Uterus (tissue), 2 donors: ENCODE data around the gene PRAMEF18.
"Not testable (repeated sequence)": the region's sequence is repeated elsewhere in the genome, so short reads cannot be mapped to it uniquely, and the experiment has no call there.

Experiments
- POLR2A ChIP-seq, 2 donors: fragments of 450-650 bp; IDR thresholded peaks; one replicate each; pipeline ENCODE4 v1.6.1; 2016; ENCODE audit warnings: antibody characterized with exemption in 2 of 2, mild to moderate bottlenecking in 1 of 2, moderate library complexity in 1 of 2
- TF ChIP-seq, protein P1 (sequence below), 4 experiments: fragments of 200-600 bp in 2 of 4; fragments of 450-650 bp in 2 of 4; sonication (generic) in 2 of 4; IDR thresholded peaks; one replicate each; pipeline ENCODE4 v1.5.1; 2016 to 2019; ENCODE audit warnings: antibody characterized with exemption in 4 of 4, mild to moderate bottlenecking in 2 of 4, moderate library complexity in 1 of 4

DNA sequence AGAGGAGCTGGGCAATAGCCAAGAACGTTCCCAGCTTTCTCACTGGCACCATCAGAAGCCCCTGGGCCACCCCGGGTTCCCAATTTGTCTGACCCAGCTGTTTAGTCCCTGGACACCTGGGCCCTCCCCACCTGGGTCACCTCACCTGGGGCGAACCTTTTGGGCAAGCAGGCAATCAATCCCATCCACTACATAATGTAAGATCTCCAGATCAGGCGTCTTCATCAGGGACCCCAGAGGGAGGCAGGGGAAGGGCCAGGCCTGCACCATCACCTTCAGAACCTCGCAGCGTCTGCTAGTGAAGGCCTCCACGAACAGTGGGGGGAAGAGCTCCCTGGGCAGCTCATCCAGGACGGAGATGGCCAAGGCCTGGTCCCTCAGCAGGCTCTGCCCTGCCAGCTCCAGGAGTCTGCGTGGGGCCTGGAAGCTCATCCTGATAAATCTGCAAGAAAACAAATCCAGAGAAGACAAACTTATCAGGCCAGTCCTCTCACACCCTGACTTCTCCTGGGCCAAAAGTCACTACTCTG is at the start of gene PRAMEF18:
- TF ChIP-seq, protein P1, sequence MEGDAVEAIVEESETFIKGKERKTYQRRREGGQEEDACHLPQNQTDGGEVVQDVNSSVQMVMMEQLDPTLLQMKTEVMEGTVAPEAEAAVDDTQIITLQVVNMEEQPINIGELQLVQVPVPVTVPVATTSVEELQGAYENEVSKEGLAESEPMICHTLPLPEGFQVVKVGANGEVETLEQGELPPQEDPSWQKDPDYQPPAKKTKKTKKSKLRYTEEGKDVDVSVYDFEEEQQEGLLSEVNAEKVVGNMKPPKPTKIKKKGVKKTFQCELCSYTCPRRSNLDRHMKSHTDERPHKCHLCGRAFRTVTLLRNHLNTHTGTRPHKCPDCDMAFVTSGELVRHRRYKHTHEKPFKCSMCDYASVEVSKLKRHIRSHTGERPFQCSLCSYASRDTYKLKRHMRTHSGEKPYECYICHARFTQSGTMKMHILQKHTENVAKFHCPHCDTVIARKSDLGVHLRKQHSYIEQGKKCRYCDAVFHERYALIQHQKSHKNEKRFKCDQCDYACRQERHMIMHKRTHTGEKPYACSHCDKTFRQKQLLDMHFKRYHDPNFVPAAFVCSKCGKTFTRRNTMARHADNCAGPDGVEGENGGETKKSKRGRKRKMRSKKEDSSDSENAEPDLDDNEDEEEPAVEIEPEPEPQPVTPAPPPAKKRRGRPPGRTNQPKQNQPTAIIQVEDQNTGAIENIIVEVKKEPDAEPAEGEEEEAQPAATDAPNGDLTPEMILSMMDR (IDR thresholded peaks at IDR 0.05), result not testable (repeated sequence)
- not testable (repeated sequence) for TF ChIP-seq POLR2A (IDR thresholded peaks at IDR 0.05)
